ENCODE data around the gene AJM1.
A peak's percentile ranks its signal among the peaks of the same experiment; 100 is the strongest.

The AJM1 gene

GRCh38 chr9:136856079-136856476, 13.8 kb downstream of the AJM1 start:
- H3K4me3 Mint-ChIP-seq = no peak overlapping the region
- DNase-seq (no peak), ATAC-seq (replicated peaks) (no peak)
- H3K27ac Mint-ChIP-seq = no peak overlapping the region
- H3K36me3 Mint-ChIP-seq (ENCODE audit: insufficient read depth) = peaks cover 33% of the 10 kb centered on the region
- peaks cover 4% of the 10 kb centered on the region in 2 donors for H3K4me1 Mint-ChIP-seq (ENCODE audit: low read depth in 2 of 2)
- H3K9me3 Mint-ChIP-seq = no peaks in the 10 kb centered on the region
- H3K27me3 Mint-ChIP-seq = no peaks in the 10 kb centered on the region

DNA sequence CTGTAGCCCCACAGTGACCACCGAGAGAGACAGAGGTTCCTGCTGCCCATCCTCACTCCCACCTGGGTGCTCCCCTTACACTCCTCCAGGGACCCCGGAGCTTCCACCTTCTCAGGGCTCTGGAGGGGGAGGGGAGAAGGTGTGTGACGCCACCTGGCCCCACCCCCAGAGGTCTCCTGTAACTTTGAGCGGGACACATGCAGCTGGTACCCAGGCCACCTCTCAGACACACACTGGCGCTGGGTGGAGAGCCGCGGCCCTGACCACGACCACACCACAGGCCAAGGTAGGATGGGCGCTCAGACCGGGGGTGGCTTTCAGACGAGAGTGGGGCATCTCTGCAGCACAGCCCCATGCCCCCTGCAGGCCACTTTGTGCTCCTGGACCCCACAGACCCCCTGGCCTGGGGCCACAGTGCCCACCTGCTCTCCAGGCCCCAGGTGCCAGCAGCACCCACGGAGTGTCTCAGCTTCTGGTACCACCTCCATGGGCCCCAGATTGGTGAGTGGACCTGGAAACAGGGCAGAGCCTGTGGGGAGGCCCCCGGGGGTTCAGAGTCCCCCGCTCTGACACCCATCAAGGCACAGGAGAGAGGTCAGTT, 14.4 kb downstream of the AJM1 start:
- Mint-ChIP-seq H3K4me3 (no peak overlapping the region), H3K27me3 (no peaks in the 10 kb centered on the region), H3K36me3 (ENCODE audit: insufficient read depth) (peaks cover 34% of the 10 kb centered on the region), H3K27ac (no peak overlapping the region), H3K4me1 (ENCODE audit: low read depth in 2 of 2) (peaks cover 0 to 4% of the 10 kb centered on the region in 2 donors), H3K9me3 (no peaks in the 10 kb centered on the region)
- ATAC-seq (replicated peaks) = no peak
- no peak for DNase-seq

- H3K9me3 Mint-ChIP-seq = no peaks in the 10 kb centered on the region
- peaks cover 0 to 5% of the 10 kb centered on the region in 2 donors for H3K4me1 Mint-ChIP-seq (ENCODE audit: low read depth in 2 of 2)
- DNase-seq (no peak), ATAC-seq (replicated peaks) (no peak)
- H3K4me3 Mint-ChIP-seq = no peak overlapping the region
- H3K27me3 Mint-ChIP-seq = no peaks in the 10 kb centered on the region
- H3K36me3 Mint-ChIP-seq (ENCODE audit: insufficient read depth) = peaks cover 38% of the 10 kb centered on the region
- H3K27ac Mint-ChIP-seq = no peak overlapping the region
Measured at GRCh38 chr9:136857166-136857565, 14.9 kb downstream of the AJM1 start.

DNA sequence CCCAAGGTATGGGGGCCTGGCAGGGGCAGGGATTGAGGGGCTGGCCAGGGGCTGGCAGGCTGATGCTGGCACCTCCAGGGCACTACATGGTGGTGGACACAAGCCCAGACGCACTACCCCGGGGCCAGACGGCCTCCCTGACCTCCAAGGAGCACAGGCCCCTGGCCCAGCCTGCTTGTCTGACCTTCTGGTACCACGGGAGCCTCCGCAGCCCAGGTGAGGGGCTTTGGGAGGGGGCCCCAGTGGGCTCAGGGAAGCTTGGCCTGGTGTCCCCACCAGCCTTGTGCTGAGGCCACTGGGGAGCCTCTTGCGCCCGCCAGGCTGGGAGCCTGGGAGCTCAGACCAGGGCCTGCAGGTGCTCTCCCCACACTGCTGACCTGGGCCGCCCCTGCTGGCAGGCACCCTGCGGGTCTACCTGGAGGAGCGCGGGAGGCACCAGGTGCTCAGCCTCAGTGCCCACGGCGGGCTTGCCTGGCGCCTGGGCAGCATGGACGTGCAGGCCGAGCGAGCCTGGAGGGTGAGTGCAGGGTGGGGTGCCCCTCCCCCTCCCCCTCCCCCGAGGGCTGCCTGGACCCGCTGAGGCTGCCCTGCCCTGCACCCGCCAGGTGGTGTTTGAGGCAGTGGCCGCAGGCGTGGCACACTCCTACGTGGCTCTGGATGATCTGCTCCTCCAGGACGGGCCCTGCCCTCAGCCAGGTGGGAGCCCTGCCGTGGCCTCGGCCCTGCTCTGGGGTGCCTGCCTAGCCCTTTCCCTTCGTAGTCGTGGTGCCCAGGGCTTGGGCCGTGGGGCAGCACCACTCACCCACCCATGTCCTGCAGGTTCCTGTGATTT, 15.5 kb downstream of the AJM1 start:
- no peaks in the 10 kb centered on the region for H3K9me3 Mint-ChIP-seq
- H3K36me3 Mint-ChIP-seq (ENCODE audit: insufficient read depth) = peaks cover 41% of the 10 kb centered on the region
- ATAC-seq (replicated peaks) (peak; percentile 5), DNase-seq (peak in 1 of 3 experiments; percentile 3)
- H3K4me1 Mint-ChIP-seq (ENCODE audit: low read depth in 2 of 2) = peaks cover 0 to 8% of the 10 kb centered on the region in 2 donors
- no peak overlapping the region for H3K4me3 Mint-ChIP-seq
- no peaks in the 10 kb centered on the region for H3K27me3 Mint-ChIP-seq
- no peak overlapping the region for H3K27ac Mint-ChIP-seq

- no peaks in the 10 kb centered on the region for H3K9me3 Mint-ChIP-seq
- ATAC-seq (replicated peaks) = no peak
- peaks cover 1 to 8% of the 10 kb centered on the region in 2 donors for H3K4me1 Mint-ChIP-seq (ENCODE audit: low read depth in 2 of 2)
- H3K27ac Mint-ChIP-seq = no peak overlapping the region
- H3K4me3 Mint-ChIP-seq = no peak overlapping the region
- peaks cover 45% of the 10 kb centered on the region for H3K36me3 Mint-ChIP-seq (ENCODE audit: insufficient read depth)
- no peaks in the 10 kb centered on the region for H3K27me3 Mint-ChIP-seq
- no peak for DNase-seq
Measured at GRCh38 chr9:136858452-136858843, 16.2 kb downstream of the AJM1 start.

GRCh38 chr9:136858844-136859757, 16.8 kb downstream of the AJM1 start:
- Mint-ChIP-seq H3K27ac (no peak overlapping the region), H3K9me3 (no peaks in the 10 kb centered on the region), H3K4me1 (ENCODE audit: low read depth in 2 of 2) (peaks cover 6 to 8% of the 10 kb centered on the region in 2 donors), H3K36me3 (ENCODE audit: insufficient read depth) (peaks cover 46% of the 10 kb centered on the region), H3K4me3 (no peak overlapping the region), H3K27me3 (no peaks in the 10 kb centered on the region)
- DNase-seq = peak in 1 of 3 experiments; percentile 2
- no peak for ATAC-seq (replicated peaks)

- H3K36me3 Mint-ChIP-seq (ENCODE audit: insufficient read depth) = peaks cover 46% of the 10 kb centered on the region
- no peak for DNase-seq
- H3K4me1 Mint-ChIP-seq (ENCODE audit: low read depth in 2 of 2) = peaks cover 10 to 13% of the 10 kb centered on the region in 2 donors
- peak overlapping the region in 1 of 2 donors; percentile 10 for H3K27ac Mint-ChIP-seq
- no peaks in the 10 kb centered on the region for H3K27me3 Mint-ChIP-seq
- no peak overlapping the region for H3K4me3 Mint-ChIP-seq
- ATAC-seq (replicated peaks) = no peak
- H3K9me3 Mint-ChIP-seq = no peaks in the 10 kb centered on the region
Measured at GRCh38 chr9:136860529-136860928, 18.3 kb downstream of the AJM1 start.

GRCh38 chr9:136860933-136861873, 18.9 kb downstream of the AJM1 start:
- H3K27me3 Mint-ChIP-seq = no peaks in the 10 kb centered on the region
- ATAC-seq (replicated peaks) = no peak
- H3K4me1 Mint-ChIP-seq (ENCODE audit: low read depth in 2 of 2) = peaks cover 11 to 13% of the 10 kb centered on the region in 2 donors
- H3K4me3 Mint-ChIP-seq = no peak overlapping the region
- H3K9me3 Mint-ChIP-seq = no peaks in the 10 kb centered on the region
- peaks cover 46% of the 10 kb centered on the region for H3K36me3 Mint-ChIP-seq (ENCODE audit: insufficient read depth)
- no peak for DNase-seq
- H3K27ac Mint-ChIP-seq = no peak overlapping the region

DNA sequence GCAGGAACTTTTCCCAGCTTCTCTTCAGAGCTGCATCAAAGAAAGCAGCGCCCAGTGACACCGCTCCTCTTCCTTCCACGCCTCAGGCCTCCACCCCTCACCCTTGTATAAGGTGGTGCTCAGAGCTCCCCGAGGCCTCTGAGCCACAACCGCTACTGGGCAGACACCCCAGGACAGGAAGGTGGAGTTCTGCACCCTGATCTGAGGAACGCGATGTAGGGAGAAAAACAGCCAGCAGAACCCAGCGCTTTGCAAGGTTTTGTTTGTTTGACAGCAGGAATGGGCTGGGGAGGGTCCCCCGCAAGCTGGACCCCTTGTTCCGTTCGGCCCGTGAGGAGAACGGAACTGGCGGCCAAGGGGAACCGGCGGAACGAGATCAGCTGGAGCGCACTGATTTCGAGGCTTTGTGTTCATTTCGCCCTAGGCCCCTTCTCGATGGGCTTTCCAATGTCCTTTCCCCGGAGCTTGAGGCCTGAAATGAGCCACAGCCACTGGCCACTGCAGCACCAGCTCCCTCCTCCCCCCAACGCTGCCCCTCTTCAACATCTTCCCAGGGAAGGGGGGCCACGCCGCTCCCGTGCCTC, 19.7 kb downstream of the AJM1 start:
- Mint-ChIP-seq H3K36me3 (ENCODE audit: insufficient read depth) (peaks cover 46% of the 10 kb centered on the region), H3K4me3 (no peak overlapping the region), H3K27ac (no peak overlapping the region), H3K27me3 (no peaks in the 10 kb centered on the region), H3K9me3 (no peaks in the 10 kb centered on the region), H3K4me1 (ENCODE audit: low read depth in 2 of 2) (peaks cover 11 to 13% of the 10 kb centered on the region in 2 donors)
- DNase-seq (no peak), ATAC-seq (replicated peaks) (no peak)

DNA sequence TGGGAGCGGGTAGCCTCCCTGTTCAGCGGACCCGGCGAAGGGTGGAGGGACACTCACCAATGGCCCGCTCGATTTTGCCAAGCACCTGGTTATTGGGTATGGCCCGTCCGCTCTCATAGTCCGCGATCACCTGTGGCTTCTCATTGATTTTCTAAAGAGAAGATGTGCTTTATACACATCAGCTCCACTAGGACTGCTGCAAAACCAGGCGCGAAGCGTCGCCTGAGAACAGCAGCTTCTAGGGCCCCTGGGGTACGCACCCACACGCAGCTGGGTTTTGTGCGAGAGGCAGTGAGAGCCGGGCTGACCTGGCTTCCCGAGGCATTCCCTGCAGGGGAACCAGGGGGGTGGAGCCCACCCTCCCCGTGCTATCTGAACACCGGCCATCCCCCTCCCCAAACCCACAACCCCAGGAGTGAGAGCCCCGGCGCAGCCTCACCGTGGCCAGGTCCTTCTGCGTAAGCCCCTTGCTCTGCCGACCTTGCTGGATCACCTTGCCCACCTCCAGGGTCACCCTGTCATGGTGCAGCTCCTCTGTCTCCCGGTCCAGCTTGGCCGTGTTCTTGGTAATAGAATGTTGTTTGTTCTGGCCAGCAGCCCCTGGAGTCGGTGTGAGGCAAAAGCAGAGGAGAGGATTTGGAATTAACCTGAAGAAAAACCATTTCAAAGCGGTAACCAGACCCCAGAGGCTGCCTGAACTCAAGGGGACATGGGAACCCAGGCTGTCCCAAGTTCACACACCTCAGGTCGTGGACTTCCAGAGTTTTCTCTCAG, 20.8 kb downstream of the AJM1 start:
- ATAC-seq (replicated peaks) (no peak), DNase-seq (no peak)
- Mint-ChIP-seq H3K9me3 (no peaks in the 10 kb centered on the region), H3K36me3 (ENCODE audit: insufficient read depth) (peaks cover 43% of the 10 kb centered on the region), H3K27me3 (no peaks in the 10 kb centered on the region), H3K4me3 (no peak overlapping the region), H3K27ac (peak overlapping the region in 1 of 2 donors; percentile 10), H3K4me1 (ENCODE audit: low read depth in 2 of 2) (peaks cover 11% of the 10 kb centered on the region in 2 donors)

- H3K9me3 Mint-ChIP-seq = no peaks in the 10 kb centered on the region
- H3K27ac Mint-ChIP-seq = peak overlapping the region in 1 of 2 donors; percentile 10
- no peak overlapping the region for H3K4me3 Mint-ChIP-seq
- no peaks in the 10 kb centered on the region for H3K27me3 Mint-ChIP-seq
- ATAC-seq (replicated peaks) = no peak
- no peak for DNase-seq
- peaks cover 11% of the 10 kb centered on the region in 2 donors for H3K4me1 Mint-ChIP-seq (ENCODE audit: low read depth in 2 of 2)
- peaks cover 43% of the 10 kb centered on the region for H3K36me3 Mint-ChIP-seq (ENCODE audit: insufficient read depth)
Measured at GRCh38 chr9:136863623-136864273, 21.5 kb downstream of the AJM1 start.
